Measurements from ENCODE around the gene RANBP3.

DNA sequence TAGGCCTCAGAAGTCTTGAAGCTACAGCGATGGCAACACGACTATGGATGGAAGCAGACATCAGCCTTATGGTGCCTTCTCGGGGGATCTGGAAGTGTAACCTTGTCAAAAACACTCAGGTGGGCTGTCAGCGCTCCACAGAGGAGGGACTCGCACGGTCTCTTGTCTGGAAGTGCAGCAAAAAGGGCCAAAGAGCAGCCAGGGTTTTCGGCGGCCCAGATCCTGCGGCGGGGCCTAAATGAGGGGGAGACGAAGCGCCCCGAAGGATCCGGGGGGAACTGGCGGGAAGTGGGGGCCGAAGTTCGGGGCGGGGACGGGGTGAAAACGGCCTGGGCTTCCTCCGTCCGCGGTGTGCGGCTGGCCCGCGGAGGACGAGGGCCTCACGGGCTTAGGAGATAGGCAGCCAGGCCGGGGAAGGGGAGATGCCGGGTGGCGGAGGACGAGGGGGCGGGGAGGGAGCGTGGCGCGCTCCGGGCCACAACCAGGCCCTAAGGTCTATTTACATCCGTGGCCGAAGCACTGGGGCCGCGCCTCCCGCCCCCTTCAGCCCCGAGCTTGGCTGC is 637 bp downstream of the RANBP3 start:
- TF ChIP-seq EZH2 (IDR thresholded peaks at IDR 0.05; ENCODE audit: insufficient read depth, poor library complexity, severe bottlenecking) (no peak), EZH2phosphoT487 (IDR thresholded peaks at IDR 0.05; ENCODE audit: insufficient read depth, low read depth) (no peak)
